Pancreas (tissue), 10 donors: ENCODE data around the gene SORBS2. TPM values are rescaled to one million over a fixed set of nuclear protein-coding genes. Genes with fewer than 3 reads are reported as not detected.

Experiments used
- ATAC-seq, 4 donors: fragments of 200-7000 bp; cut with Tn5 transposase; one replicate each; pipeline versions ENCODE4 v1.8.0 to v1.9.1; 2020; ENCODE audit warnings: mild to moderate bottlenecking in 4 of 4, moderate library complexity in 4 of 4
- DNase-seq, 6 donors: peaks; one replicate each; pipeline ENCODE4 v3.0.0-alpha.2; 2020
- FAIRE-seq: peaks from 2 replicates; lab custom pipeline; 2012; peaks lifted over from hg19 to GRCh38; lab: Jason Lieb, UNC
- H3K27ac ChIP-seq, 4 donors: fragments of 200-600 bp; sonication (generic); 1 replicate in 3 of 4; 2 replicates in 1 of 4; pipeline versions ENCODE4 v1.5.0 to v1.8.0; 2020
- H3K27me3 ChIP-seq, 4 donors: fragments of 200-600 bp; one replicate each; pipeline ENCODE4 v1.8.0; 2021
- H3K36me3 ChIP-seq, 3 donors: fragments of 200-600 bp; sonication (generic) in 1 of 3; one replicate each; pipeline versions ENCODE4 v1.5.0 to v1.8.0; 2020 to 2021
- H3K4me1 ChIP-seq, 3 donors: fragments of 200-600 bp; one replicate each; pipeline ENCODE4 v1.8.0; 2021
- H3K4me3 ChIP-seq, 4 donors: fragments of 200-600 bp; sonication (generic) in 2 of 4; one replicate each; pipeline versions ENCODE4 v1.5.0 to v1.8.0; 2020 to 2021
- H3K9me3 ChIP-seq, 4 donors: fragments of 200-600 bp; one replicate each; pipeline ENCODE4 v1.8.0; 2021
- WGBS, 2 donors: extraction: QIAGEN DNeasy Blood & Tissue Kit; methylation state at CpG; one replicate each; pipeline ENCODE4 v1.1.7; 2013; 5-methylcytosine and 5-hydroxymethylcytosine counted together
- intact Hi-C, 3 donors: fragments of 100-400 bp; cut with DNase I; formaldehyde crosslinking; loops; one replicate each; pipeline versions ENCODE4 v1.11.1 to v1.14.2; 2022
- polyA plus RNA-seq, 2 donors: library from polyadenylated mRNA; stranded (reverse); fragments of 200-250 nt; gene quantifications; one replicate each; pipeline ENCODE4 v1.2.3, GENCODE V29; 2013
- total RNA-seq, 6 donors: library from RNA; stranded (reverse); fragmentation: NEBNext Ultra II Directional in 4 of 6; extraction: Animal tissue kit (Norgen Biotek cat#: 25700) in 4 of 6; gene quantifications; one replicate each; pipeline versions ENCODE4 v1.2.1 to v1.2.4, GENCODE V29; 2021 to 2023
- TF ChIP-seq, protein P1 (sequence below), 4 donors: fragments of 200-600 bp; sonication (generic) in 3 of 4; IDR thresholded peaks; one replicate each; pipeline versions ENCODE4 v1.5.0 to v1.8.0; 2021; ENCODE audit warnings: antibody characterized with exemption in 4 of 4
- donor health status: healthy with polysubstance abuse.
- donor health status: DM: no; HTN: no; CAD: no; lungs with moderate emphysema.
- donor health status: DM: no; HTN: no; CAD: no.
- donor health status: control.
- donor health status: control.
- donor health status: Bipolar disorder and iron deficiency.
- donor health status: DM: yes; HTN: yes; CAD: no.
- donor health status: DM: no; HTN: no; CAD: no.
- donor health status: DM: no; HTN: no; CAD: no.
- donor health status: DM: yes; HTN: yes; CAD: no.

SORBS2 gene
- total and polyA plus RNA-seq, 8 donors = 61.7 to 245 (median 140) TPM

DNA sequence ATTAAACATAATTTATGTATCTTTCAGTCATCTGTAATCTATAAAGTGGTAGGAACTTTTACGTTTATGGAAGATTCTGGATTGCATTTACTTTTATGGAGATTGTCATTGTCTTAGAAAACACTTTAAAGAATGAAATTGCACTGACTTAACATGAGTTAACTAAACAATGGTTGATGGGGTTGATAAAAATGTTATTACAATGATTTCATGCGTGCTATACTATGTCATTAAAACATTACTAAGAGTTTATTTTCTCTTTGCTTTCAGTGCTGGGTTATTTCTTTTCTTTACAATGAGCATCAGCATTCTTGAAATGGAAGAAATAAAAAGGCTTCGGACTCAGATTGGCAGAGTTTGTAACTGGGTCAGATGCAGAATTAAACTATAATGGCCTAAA is 209.6 kb downstream of the SORBS2 start:
- ATAC-seq (no peak), DNase-seq (no peak), FAIRE-seq (no peak)
- 76 to 82% methylated on average over 3 of the region's 3 CpGs for WGBS, 2 donors
- peaks cover 0 to 42% (median 4%) of the 10 kb centered on the region in 3 donors for H3K36me3 ChIP-seq
- H3K4me3 ChIP-seq = no peak overlapping the region
- H3K27me3 ChIP-seq = no peaks in the 10 kb centered on the region
- TF ChIP-seq, protein P1, sequence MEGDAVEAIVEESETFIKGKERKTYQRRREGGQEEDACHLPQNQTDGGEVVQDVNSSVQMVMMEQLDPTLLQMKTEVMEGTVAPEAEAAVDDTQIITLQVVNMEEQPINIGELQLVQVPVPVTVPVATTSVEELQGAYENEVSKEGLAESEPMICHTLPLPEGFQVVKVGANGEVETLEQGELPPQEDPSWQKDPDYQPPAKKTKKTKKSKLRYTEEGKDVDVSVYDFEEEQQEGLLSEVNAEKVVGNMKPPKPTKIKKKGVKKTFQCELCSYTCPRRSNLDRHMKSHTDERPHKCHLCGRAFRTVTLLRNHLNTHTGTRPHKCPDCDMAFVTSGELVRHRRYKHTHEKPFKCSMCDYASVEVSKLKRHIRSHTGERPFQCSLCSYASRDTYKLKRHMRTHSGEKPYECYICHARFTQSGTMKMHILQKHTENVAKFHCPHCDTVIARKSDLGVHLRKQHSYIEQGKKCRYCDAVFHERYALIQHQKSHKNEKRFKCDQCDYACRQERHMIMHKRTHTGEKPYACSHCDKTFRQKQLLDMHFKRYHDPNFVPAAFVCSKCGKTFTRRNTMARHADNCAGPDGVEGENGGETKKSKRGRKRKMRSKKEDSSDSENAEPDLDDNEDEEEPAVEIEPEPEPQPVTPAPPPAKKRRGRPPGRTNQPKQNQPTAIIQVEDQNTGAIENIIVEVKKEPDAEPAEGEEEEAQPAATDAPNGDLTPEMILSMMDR (IDR thresholded peaks at IDR 0.05) = no peak
- H3K27ac ChIP-seq = no peak overlapping the region
- H3K4me1 ChIP-seq = no peaks in the 10 kb centered on the region
- intact Hi-C loops = no loop called here
- H3K9me3 ChIP-seq = no peaks in the 10 kb centered on the region

DNA sequence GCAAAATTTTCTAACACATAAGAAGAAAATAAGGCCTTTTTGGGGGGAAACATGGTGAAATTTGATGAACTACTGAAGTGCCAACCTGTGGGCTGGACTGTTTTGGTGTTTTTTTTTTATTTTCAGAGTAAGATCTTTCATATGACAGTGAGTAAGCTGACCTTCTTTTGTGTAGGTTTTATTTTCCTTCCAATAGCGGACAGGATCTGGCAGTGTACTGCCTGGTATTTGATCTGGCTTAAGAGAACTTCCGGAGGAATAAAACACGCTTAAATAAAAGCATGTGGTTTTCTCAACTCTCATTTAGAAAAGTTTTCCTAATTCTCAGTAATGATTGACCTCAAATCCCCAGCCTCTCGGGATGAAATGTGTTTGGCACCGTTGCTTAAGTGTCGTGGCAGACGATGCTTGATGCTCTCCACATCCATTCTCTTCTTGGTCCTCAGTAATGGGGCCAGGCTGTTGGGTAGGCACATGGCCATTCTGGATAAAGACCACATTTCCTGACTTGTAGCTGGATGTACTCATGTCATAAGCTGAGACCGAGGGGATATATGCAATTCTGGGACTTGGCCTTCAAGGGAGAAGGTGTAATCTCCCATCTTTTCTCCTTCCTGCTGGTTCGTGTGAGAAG is 211.1 kb downstream of the SORBS2 start:
- ATAC-seq (no peak), FAIRE-seq (no peak), DNase-seq (no peak)
- WGBS, 2 donors = 80 to 83% methylated on average over 9 of the region's 9 CpGs
- Histone ChIP-seq H3K27me3 (no peaks in the 10 kb centered on the region), H3K4me3 (no peak overlapping the region), H3K9me3 (no peaks in the 10 kb centered on the region), H3K27ac (no peak overlapping the region), H3K4me1 (no peaks in the 10 kb centered on the region), H3K36me3 (peaks cover 0 to 30% (median 4%) of the 10 kb centered on the region in 3 donors)
- intact Hi-C loops = no loop called here
- TF ChIP-seq, protein P1 (IDR thresholded peaks at IDR 0.05) = no peak

DNA sequence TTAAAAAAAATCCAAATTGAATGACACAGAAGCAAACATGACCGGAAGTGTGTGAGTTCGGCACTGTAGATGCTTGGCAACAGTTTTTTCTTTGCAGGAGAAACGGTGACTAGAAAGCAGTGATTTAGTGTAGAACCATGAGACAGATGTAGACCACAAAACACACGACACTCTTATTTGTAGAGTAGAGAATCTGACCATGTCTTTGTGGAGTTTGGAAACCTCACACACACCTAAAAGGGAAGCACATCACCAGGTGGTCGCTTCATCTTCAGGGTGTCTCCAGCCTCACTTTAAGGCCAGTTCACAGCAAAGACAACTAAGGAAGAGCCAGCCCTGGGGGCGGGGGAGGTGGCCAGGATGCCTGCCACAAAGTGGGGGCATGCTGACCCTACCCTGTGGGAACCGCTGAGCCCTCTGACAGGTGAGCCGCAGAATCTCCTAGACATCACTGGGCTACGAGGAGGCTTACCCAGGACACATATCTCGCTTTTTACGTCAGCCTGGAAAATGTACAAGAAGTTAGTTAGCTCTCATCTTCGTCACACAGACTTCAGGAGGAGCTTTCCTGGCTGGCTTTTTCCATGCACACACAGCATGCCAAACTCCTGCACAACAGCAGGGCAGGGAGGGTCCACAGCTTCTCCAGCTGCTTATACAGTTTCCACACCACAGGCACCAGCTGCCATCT is 212.3 kb downstream of the SORBS2 start:
- FAIRE-seq = no peak
- H3K4me1 ChIP-seq = no peaks in the 10 kb centered on the region
- peak in 3 of 4 donors; percentile 7 to 17 (median 15) for ATAC-seq

DNA sequence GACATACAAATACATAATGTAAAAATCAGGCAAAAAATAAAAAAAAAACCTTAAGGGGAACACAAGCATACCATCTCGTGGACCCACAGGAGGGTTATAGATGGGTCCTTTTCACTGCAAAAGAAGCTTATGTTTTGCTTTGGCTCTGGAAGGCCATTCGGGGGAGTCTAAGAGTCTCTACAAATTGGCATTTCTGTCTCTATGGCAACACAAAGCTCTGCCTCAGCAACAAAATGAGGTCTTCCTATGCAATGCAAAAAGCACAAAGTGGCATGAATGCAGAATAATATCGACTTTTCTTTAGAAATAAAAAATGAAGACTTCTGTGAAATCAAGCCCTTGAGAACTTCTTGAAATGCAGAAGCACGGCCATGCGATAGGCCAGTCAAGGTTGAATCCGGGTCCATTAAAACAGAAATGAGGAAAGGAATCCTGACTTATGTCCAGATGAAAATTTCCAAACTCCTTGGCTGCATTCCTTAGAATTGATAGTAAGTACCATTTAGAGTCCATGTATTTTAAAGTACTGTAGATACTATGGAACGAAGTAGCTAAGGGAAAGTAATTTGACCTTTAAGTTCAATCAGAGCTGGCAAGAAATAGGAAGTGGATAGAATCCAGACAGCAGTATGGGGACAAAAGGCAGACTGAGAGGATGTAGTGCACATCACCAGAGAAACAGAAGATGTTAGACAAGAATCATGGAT is 213.0 kb downstream of the SORBS2 start:
- WGBS, 2 donors = 70 to 72% methylated on average over 7 of the region's 7 CpGs
- ATAC-seq (no peak), FAIRE-seq (no peak), DNase-seq (no peak)
- no peaks in the 10 kb centered on the region for H3K4me1 ChIP-seq
- TF ChIP-seq, protein P1 (IDR thresholded peaks at IDR 0.05) = no peak
- peaks cover 0 to 12% (median 4%) of the 10 kb centered on the region in 3 donors for H3K36me3 ChIP-seq
- H3K27ac ChIP-seq = no peak overlapping the region
- no peaks in the 10 kb centered on the region for H3K9me3 ChIP-seq
- no peak overlapping the region for H3K4me3 ChIP-seq
- intact Hi-C loops = loop anchor here in 1 of 3 donors (10.0 kb wide), 1 partner anchor 124 kb away; the partner anchor contains the start of gene CCDC110
- H3K27me3 ChIP-seq = no peaks in the 10 kb centered on the region

More for the DNA sequence above, 212.3 kb downstream of the SORBS2 start:
- no peak for DNase-seq
- Histone ChIP-seq H3K9me3 (no peaks in the 10 kb centered on the region), H3K27me3 (no peaks in the 10 kb centered on the region), H3K4me3 (no peak overlapping the region), H3K27ac (no peak overlapping the region), H3K36me3 (peaks cover 0 to 18% (median 4%) of the 10 kb centered on the region in 3 donors)
- 71 to 77% methylated on average over 12 of the region's 12 CpGs for WGBS, 2 donors
- intact Hi-C loops = loop anchor here in 1 of 3 donors (10.0 kb wide), 1 partner anchor 125 kb away; the partner anchor contains the start of gene CCDC110
- TF ChIP-seq, protein P1 (IDR thresholded peaks at IDR 0.05) = no peak
